ENCODE data around the gene DYNLRB1.
"Not testable (repeated sequence)": the region's sequence is repeated elsewhere in the genome, so short reads cannot be mapped to it uniquely, and the experiment has no call there.

The DYNLRB1 gene

GRCh38 chr20:34511891-34512265, 4.3 kb upstream of the DYNLRB1 start:
- DNase-seq (ENCODE audit: low read depth in 1 of 2, low spot score in 1 of 2), result no peak

GRCh38 chr20:34512266-34512954, 3.8 kb upstream of the DYNLRB1 start:
- no peak for DNase-seq (ENCODE audit: low read depth in 1 of 2, low spot score in 1 of 2)

GRCh38 chr20:34512955-34513419, 3.2 kb upstream of the DYNLRB1 start:
- no peak for DNase-seq (ENCODE audit: low read depth in 1 of 2, low spot score in 1 of 2)

- DNase-seq (ENCODE audit: low read depth in 1 of 2, low spot score in 1 of 2), result not testable (repeated sequence)
Measured at GRCh38 chr20:34514034-34514433, 2.2 kb upstream of the DYNLRB1 start.

- DNase-seq (ENCODE audit: low read depth in 1 of 2, low spot score in 1 of 2), result no peak
Measured at GRCh38 chr20:34514897-34515483, 1.2 kb upstream of the DYNLRB1 start.

- peak; percentile 50 to 59 for DNase-seq (ENCODE audit: low read depth in 1 of 2, low spot score in 1 of 2)
Measured at GRCh38 chr20:34515484-34516246, 557 bp upstream of the DYNLRB1 start.

GRCh38 chr20:34517114-34517505, 888 bp downstream of the DYNLRB1 start:
- no peak for DNase-seq (ENCODE audit: low read depth in 1 of 2, low spot score in 1 of 2)

- DNase-seq (ENCODE audit: low read depth in 1 of 2, low spot score in 1 of 2), result not testable (repeated sequence)
Measured at GRCh38 chr20:34518863-34519262, 2.6 kb downstream of the DYNLRB1 start.

GRCh38 chr20:34519841-34520240, 3.6 kb downstream of the DYNLRB1 start:
- DNase-seq (ENCODE audit: low read depth in 1 of 2, low spot score in 1 of 2), result not testable (repeated sequence)

- DNase-seq (ENCODE audit: low read depth in 1 of 2, low spot score in 1 of 2), result peak in 1 of 2 donors; percentile 33
Measured at GRCh38 chr20:34522969-34523871, 7.0 kb downstream of the DYNLRB1 start.

GRCh38 chr20:34524426-34524825, 8.2 kb downstream of the DYNLRB1 start:
- DNase-seq (ENCODE audit: low read depth in 1 of 2, low spot score in 1 of 2), result no peak

GRCh38 chr20:34525342-34525708, 9.1 kb downstream of the DYNLRB1 start:
- no peak for DNase-seq (ENCODE audit: low read depth in 1 of 2, low spot score in 1 of 2)

- DNase-seq (ENCODE audit: low read depth in 1 of 2, low spot score in 1 of 2), result no peak
Measured at GRCh38 chr20:34525709-34526416, 9.6 kb downstream of the DYNLRB1 start.

- DNase-seq (ENCODE audit: low read depth in 1 of 2, low spot score in 1 of 2), result no peak
Measured at GRCh38 chr20:34526466-34526865, 10.2 kb downstream of the DYNLRB1 start.

- DNase-seq (ENCODE audit: low read depth in 1 of 2, low spot score in 1 of 2), result no peak
Measured at GRCh38 chr20:34527016-34527415, 10.8 kb downstream of the DYNLRB1 start.

GRCh38 chr20:34528921-34529297, 12.7 kb downstream of the DYNLRB1 start:
- DNase-seq (ENCODE audit: low read depth in 1 of 2, low spot score in 1 of 2), result no peak

- DNase-seq (ENCODE audit: low read depth in 1 of 2, low spot score in 1 of 2), result no peak
Measured at GRCh38 chr20:34529742-34530141, 13.5 kb downstream of the DYNLRB1 start.

- no peak for DNase-seq (ENCODE audit: low read depth in 1 of 2, low spot score in 1 of 2)
Measured at GRCh38 chr20:34530342-34530741, 14.1 kb downstream of the DYNLRB1 start.

- no peak for DNase-seq (ENCODE audit: low read depth in 1 of 2, low spot score in 1 of 2)
Measured at GRCh38 chr20:34531608-34532265, 15.5 kb downstream of the DYNLRB1 start.

GRCh38 chr20:34532320-34532719, 16.1 kb downstream of the DYNLRB1 start:
- no peak for DNase-seq (ENCODE audit: low read depth in 1 of 2, low spot score in 1 of 2)

All from activated CD4-positive, alpha-beta T cell treated with anti-CD3 and anti-CD28 coated beads, Interleukin-2, amount 50 U/mL, for 24 hours (primary cell).